GM12872 (cell line): Measurements from ENCODE around the gene PTGES2.

Experiments
- TF ChIP-seq, protein P1 (sequence below): IDR thresholded peaks from 3 replicates; pipeline ENCODE4 v1.5.1; 2011; ENCODE audit warnings: low read depth, mild to moderate bottlenecking, low read length, moderate library complexity; ENCODE audit not compliant: insufficient read depth

The PTGES2 gene

DNA sequence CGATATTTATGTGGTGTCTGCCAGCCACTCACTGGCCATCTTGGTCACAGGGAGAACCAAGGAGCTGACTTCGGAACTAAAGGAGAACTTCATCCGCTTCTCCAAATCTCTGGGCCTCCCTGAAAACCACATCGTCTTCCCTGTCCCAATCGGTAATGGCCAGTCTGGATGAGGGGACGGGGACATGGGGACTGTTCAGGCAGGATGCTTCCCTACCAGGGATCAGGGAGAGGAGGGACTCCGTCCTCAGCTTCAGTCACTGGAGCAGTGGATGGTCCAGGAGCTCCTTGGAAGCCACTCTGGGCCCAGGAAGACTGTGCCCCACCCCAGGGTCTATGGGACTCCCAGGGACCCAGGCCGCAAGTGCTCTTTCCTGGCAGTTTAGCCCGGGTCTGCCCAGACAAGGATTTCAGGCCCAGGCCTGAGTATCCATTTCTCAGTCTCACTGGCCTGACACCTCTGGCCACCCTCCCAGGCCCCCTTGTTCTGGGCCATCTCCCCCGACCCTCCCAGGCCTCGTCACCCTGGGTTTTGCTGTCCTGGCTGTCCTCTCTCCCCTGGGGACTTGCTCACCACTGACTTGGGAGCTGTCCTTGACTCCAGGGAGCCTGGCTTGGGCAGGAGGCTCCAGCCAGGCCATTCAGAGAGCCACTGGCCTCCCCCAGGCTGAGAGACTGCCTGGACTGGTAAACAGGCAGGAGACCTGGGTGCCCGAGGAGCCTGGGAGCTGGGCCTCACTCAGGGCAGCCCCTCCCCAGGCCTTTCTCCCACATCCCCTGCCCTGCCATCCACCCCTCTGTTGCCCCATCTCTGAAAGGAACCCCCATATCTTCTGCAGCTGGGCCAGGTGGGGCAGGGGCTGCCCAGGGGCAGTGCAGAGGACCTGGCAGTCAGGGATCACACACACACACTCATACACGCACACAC, 24.9 kb upstream of the PTGES2 start:
- TF ChIP-seq, protein P1, sequence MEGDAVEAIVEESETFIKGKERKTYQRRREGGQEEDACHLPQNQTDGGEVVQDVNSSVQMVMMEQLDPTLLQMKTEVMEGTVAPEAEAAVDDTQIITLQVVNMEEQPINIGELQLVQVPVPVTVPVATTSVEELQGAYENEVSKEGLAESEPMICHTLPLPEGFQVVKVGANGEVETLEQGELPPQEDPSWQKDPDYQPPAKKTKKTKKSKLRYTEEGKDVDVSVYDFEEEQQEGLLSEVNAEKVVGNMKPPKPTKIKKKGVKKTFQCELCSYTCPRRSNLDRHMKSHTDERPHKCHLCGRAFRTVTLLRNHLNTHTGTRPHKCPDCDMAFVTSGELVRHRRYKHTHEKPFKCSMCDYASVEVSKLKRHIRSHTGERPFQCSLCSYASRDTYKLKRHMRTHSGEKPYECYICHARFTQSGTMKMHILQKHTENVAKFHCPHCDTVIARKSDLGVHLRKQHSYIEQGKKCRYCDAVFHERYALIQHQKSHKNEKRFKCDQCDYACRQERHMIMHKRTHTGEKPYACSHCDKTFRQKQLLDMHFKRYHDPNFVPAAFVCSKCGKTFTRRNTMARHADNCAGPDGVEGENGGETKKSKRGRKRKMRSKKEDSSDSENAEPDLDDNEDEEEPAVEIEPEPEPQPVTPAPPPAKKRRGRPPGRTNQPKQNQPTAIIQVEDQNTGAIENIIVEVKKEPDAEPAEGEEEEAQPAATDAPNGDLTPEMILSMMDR = no peak

DNA sequence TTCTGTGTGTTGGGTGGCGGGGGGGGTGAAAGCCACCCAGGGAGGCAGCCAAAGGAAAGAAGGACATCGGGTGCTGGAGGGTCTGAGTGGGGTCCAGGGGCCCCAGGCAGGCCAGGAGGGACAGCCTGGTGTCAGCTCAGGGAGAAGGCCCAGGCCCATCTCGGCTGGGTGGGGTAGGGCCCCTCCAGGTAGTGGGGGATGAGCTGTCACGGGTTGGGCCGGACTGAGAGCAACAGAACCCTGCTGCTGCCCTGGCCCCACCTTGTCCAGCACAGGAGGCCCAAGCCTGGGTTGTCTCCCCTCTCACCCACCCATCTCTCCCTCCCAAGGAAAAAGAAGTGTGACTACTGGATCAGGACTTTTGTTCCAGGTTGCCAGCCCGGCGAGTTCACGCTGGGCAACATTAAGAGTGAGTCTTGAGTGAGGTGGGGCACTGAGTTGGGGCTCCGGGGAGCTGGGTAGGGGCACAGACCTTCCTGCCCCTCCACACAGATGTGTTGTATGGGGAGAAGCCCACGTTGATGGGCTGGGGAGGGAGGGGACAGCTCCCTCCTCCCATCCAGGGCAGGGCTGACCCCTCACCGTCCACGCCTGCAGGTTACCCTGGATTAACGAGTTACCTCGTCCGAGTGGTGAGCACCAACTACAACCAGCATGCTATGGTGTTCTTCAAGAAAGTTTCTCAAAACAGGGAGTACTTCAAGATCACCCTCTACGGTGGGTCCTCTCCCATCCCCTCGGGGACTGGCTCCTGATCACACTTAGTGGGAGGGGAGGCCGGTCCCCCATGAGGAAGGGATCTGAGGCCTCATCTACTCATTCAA, 24.0 kb upstream of the PTGES2 start:
- TF ChIP-seq, protein P1 = no peak

DNA sequence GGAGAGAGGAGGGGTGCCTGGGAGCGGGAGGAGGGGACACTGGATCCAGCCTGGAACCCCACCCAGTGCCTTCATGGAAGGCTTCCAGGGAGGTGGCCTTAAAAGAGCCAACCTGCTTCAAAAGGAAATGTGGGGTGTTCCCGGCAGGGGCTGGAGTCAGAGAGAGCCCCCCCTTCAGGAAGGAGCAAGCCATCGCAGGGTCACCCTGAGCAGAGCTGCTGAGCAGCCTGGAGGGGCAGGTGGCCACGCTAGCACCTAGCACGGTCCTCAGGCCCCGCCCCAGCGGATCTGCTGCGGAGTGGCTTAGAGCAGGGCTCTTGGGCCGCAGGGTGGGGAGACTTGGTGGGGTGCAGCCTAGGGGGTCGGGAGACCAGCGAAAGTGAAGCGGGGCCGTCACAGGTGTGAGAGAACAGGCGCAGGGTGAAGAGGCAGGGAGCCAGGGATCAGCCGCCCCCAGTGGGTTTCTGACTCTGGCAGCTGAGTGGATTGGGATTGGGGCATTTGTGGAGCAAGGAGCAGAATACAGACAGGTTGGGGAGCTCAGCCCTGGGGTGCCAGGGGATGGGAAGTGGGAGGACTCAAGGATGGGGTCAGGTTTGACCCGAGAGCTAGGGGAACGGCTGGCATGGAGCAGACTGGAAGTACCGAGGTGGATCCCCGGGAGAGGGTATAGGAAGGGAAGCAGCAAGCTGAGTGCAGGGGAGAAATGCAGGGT, 23.2 kb upstream of the PTGES2 start:
- TF ChIP-seq, protein P1 = peak; percentile 57

DNA sequence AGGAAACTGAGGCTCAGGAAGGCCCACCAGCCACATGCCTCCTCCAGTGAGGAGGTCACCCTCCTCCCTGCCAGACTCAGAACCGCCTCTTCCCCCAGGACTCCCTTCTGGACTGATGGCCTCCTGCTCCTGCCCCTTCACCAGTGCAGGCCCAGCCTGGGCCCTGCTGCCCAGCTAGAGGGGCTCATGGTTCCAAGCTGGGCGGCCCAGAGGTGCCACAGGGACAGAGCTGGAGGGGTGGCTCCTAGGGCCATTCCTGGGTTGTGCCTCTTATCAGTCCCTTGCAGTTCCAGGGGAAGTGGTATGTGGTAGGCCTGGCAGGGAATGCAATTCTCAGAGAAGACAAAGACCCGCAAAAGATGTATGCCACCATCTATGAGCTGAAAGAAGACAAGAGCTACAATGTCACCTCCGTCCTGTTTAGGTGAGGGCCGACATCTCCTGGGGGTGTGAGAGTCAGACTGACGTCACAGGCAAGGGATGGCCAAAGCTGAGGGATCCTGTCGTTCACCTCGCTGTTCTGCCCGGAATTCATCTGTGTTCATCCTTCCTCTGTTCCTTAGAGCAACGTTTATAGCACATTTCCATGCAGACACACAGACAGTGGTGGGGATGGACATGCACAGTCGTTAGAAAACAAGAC, 22.5 kb upstream of the PTGES2 start:
- TF ChIP-seq, protein P1 = no peak

DNA sequence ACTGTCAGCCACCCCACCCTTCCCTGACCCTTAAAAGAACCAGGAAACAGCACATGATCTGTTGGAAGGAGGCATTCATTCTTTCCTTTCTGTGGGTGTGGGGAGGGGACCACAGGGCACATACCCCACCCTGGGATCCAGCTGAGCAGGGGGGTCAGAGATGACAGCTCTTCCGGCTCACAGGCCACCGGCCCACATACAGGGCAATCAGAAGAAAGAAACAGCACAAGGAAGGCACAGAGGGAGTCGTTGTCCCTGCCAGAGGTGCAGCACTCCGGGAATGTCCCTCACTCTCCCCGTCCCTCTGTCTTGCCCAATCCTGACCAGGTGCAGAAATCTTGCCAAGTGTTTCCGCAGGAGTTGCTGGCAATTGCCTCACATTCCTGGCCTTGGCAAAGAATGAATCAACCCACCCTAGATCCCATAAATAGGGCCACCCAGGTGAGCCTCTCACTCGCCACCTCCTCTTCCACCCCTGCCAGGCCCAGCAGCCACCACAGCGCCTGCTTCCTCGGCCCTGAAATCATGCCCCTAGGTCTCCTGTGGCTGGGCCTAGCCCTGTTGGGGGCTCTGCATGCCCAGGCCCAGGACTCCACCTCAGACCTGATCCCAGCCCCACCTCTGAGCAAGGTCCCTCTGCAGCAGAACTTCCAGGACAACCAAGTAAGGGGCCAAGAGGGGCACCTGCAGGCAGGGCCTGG, 21.6 kb upstream of the PTGES2 start, which contains the start of gene LCN2:
TSS of gene LCN2 (plus strand) at position 453 of the 701 bp plus-strand sequence. CDS start at position 526, 73 bp downstream.
- TF ChIP-seq, protein P1 = no peak

DNA sequence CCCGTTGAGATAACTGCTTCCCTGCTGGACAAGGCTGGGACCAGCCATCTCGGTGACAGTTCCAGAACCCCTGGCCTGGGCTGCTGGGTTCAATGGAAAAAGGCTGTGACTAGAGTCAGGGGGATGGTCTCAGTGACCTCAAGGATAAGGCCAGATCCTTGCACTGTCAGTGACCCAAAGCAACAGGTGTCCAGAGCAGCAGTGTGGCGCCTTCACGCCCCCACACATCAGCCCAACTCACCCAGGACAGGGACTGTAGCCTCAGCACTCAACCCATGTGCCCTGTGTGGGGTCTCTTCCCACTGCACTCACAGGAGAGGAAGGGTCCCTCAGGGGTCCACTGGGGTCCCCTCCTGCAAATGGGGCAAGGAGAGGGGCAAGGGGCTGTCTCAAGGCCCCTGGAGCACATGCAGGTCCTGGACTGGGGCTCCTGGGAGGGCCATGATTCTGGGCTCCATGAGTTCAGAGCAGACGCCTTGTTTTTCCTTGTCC, 21.0 kb upstream of the PTGES2 start:
- TF ChIP-seq, protein P1 = no peak
